Neural progenitor cell (in vitro differentiated cells): ENCODE data around the gene EGLN3. TPM values are rescaled to one million over a fixed set of nuclear protein-coding genes. Genes with fewer than 3 reads are reported as not detected.
"Not testable (repeated sequence)": the region's sequence is repeated elsewhere in the genome, so short reads cannot be mapped to it uniquely, and the experiment has no call there.

Source experiments
- DNase-seq: peaks from one replicate; pipeline ENCODE4 v3.0.0-alpha.2; 2016; ENCODE audit warnings: low spot score
- H2AFZ ChIP-seq: fragments of 200-600 bp; sonication (generic); replicated peaks from 2 replicates; pipeline ENCODE4 v1.6.1; 2016; ENCODE audit warnings: antibody characterized with exemption
- H3F3A ChIP-seq: fragments of 200-600 bp; sonication (generic); 2 replicates; pipeline ENCODE4 v1.6.1; 2016; ENCODE audit warnings: antibody characterized with exemption, low read depth
- H3K27ac ChIP-seq: fragments of 200-600 bp; sonication (generic); 2 replicates; pipeline ENCODE4 v1.5.1; 2016; ENCODE audit warnings: mild to moderate bottlenecking
- H3K27me3 ChIP-seq: fragments of 200-600 bp; sonication (generic); 2 replicates; pipeline ENCODE4 v1.6.1; 2016; ENCODE audit warnings: mild to moderate bottlenecking, moderate library complexity
- H3K36me3 ChIP-seq: fragments of 200-600 bp; sonication (generic); 2 replicates; pipeline ENCODE4 v1.5.1; 2016
- H3K4me1 ChIP-seq: fragments of 200-600 bp; sonication (generic); 2 replicates; pipeline ENCODE4 v1.6.1; 2016; ENCODE audit warnings: mixed run types
- H3K4me2 ChIP-seq: fragments of 200-600 bp; sonication (generic); 2 replicates; pipeline ENCODE4 v1.6.1; 2016
- H3K4me3 ChIP-seq: fragments of 200-600 bp; sonication (generic); 2 replicates; pipeline ENCODE4 v1.5.1; 2016
- H3K79me2 ChIP-seq: fragments of 200-600 bp; sonication (generic); 2 replicates; pipeline ENCODE4 v1.6.1; 2016; ENCODE audit warnings: low read depth
- H3K9ac ChIP-seq: fragments of 200-600 bp; sonication (generic); 2 replicates; pipeline ENCODE4 v1.6.1; 2016
- H3K9me3 ChIP-seq: fragments of 200-600 bp; sonication (generic); 2 replicates; pipeline ENCODE4 v1.5.1; 2016; ENCODE audit warnings: low read depth
- H4K20me1 ChIP-seq: fragments of 200-600 bp; sonication (generic); 2 replicates; pipeline ENCODE4 v1.6.1; 2016; ENCODE audit warnings: low read depth
- H3K27ac Mint-ChIP-seq: 3 replicates; pipeline ENCODE4 v1.8.0; 2021; ENCODE audit warnings: mixed read lengths
- H3K27me3 Mint-ChIP-seq: 2 replicates; pipeline ENCODE4 v1.8.0; 2022; ENCODE audit warnings: low read depth, mild to moderate bottlenecking, inconsistent platforms, moderate library complexity, mixed read lengths; ENCODE audit not compliant: insufficient read depth
- H3K36me3 Mint-ChIP-seq: 3 replicates; pipeline ENCODE4 v1.8.0; 2021; ENCODE audit warnings: mixed read lengths
- H3K4me1 Mint-ChIP-seq: 3 replicates; pipeline ENCODE4 v1.8.0; 2021; ENCODE audit warnings: mixed read lengths
- H3K4me3 Mint-ChIP-seq: 3 replicates; pipeline ENCODE4 v1.8.0; 2021; ENCODE audit warnings: mild to moderate bottlenecking, moderate library complexity, mixed read lengths
- H3K9me3 Mint-ChIP-seq: 3 replicates; pipeline ENCODE4 v1.8.0; 2020; ENCODE audit warnings: mixed read lengths
- CTCF ChIP-seq: fragments of 200-600 bp; sonication (generic); IDR thresholded peaks from 2 replicates; pipeline ENCODE4 v1.5.1; 2017; ENCODE audit warnings: antibody characterized with exemption, mild to moderate bottlenecking
- EZH2 ChIP-seq: fragments of 200-600 bp; sonication (generic); IDR thresholded peaks from 2 replicates; pipeline ENCODE4 v1.6.1; 2017; ENCODE audit warnings: antibody characterized with exemption, mild to moderate bottlenecking, moderate library complexity
- EZH2phosphoT487 ChIP-seq: fragments of 200-600 bp; sonication (generic); IDR thresholded peaks from 2 replicates; pipeline ENCODE4 v1.6.1; 2017; ENCODE audit warnings: antibody characterized with exemption
- total RNA-seq: library from RNA; depleted of rRNA; stranded (reverse); fragments of >200 nt; gene quantifications from 2 replicates; pipeline ENCODE4 v1.2.3, GENCODE V29; 2015; ENCODE audit warnings: low replicate concordance

The EGLN3 gene
- total RNA-seq, 1 donor from 2014 or later: 73.5 TPM

GRCh38 chr14:33927944-33928343 lies 22.9 kb downstream of the EGLN3 start:
- H3K9ac ChIP-seq: no peak overlapping the region
- H3K79me2 ChIP-seq: peaks cover 69% of the 10 kb centered on the region
- H3K4me3 Mint-ChIP-seq: no peak overlapping the region
- H2AFZ ChIP-seq: no peak overlapping the region
- no peak for DNase-seq
- peaks cover 17% of the 10 kb centered on the region for H3K4me1 Mint-ChIP-seq
- no peaks in the 10 kb centered on the region for H3K9me3 ChIP-seq
- H3K4me2 ChIP-seq: no peak overlapping the region
- TF ChIP-seq EZH2 (no peak), EZH2phosphoT487 (no peak), CTCF (no peak)
- H3K27ac Mint-ChIP-seq: no peak overlapping the region
- H3K4me1 ChIP-seq: peaks cover 29% of the 10 kb centered on the region
- peaks cover 4% of the 10 kb centered on the region for H3K27me3 Mint-ChIP-seq
- H3F3A ChIP-seq: peaks cover 29% of the 10 kb centered on the region
- H3K36me3 Mint-ChIP-seq: peaks cover 34% of the 10 kb centered on the region
- H3K36me3 ChIP-seq: peaks cover 51% of the 10 kb centered on the region
- no peaks in the 10 kb centered on the region for H3K9me3 Mint-ChIP-seq
- H4K20me1 ChIP-seq: peaks cover 19% of the 10 kb centered on the region
- H3K27ac ChIP-seq: no peak overlapping the region
- H3K4me3 ChIP-seq: no peak overlapping the region
- H3K27me3 ChIP-seq: no peaks in the 10 kb centered on the region

- Histone ChIP-seq H3F3A (peaks cover 19% of the 10 kb centered on the region), H3K4me1 (peaks cover 22% of the 10 kb centered on the region), H3K36me3 (peaks cover 51% of the 10 kb centered on the region), H3K79me2 (peaks cover 62% of the 10 kb centered on the region), H4K20me1 (peaks cover 11% of the 10 kb centered on the region)
- not testable (repeated sequence) for H3K9me3 Mint-ChIP-seq, H3K4me3 Mint-ChIP-seq, H3K4me2 ChIP-seq, H3K9me3 ChIP-seq, H3K4me1 Mint-ChIP-seq, H3K4me3 ChIP-seq, H3K9ac ChIP-seq, H3K27me3 Mint-ChIP-seq, H3K27me3 ChIP-seq, DNase-seq, H2AFZ ChIP-seq, H3K27ac Mint-ChIP-seq, H3K27ac ChIP-seq
- peaks cover 36% of the 10 kb centered on the region for H3K36me3 Mint-ChIP-seq
These were observed 23.9 kb downstream of the EGLN3 start for GRCh38 chr14:33926967-33927366.

GRCh38 chr14:33925946-33926345 lies 24.9 kb downstream of the EGLN3 start:
- Histone ChIP-seq H3K9me3 (no peaks in the 10 kb centered on the region), H3F3A (peaks cover 12% of the 10 kb centered on the region), H3K36me3 (peaks cover 51% of the 10 kb centered on the region), H3K27ac (peak overlapping the region; percentile 5), H3K9ac (no peak overlapping the region), H3K4me2 (no peak overlapping the region), H3K27me3 (no peaks in the 10 kb centered on the region), H3K4me1 (peaks cover 12% of the 10 kb centered on the region), H4K20me1 (peaks cover 1% of the 10 kb centered on the region), H3K4me3 (no peak overlapping the region), H3K79me2 (peaks cover 51% of the 10 kb centered on the region), H2AFZ (no peak overlapping the region)
- Mint-ChIP-seq H3K27me3 (peaks cover 4% of the 10 kb centered on the region), H3K36me3 (peaks cover 36% of the 10 kb centered on the region), H3K9me3 (no peaks in the 10 kb centered on the region), H3K27ac (no peak overlapping the region), H3K4me3 (no peak overlapping the region), H3K4me1 (peaks cover under 1% of the 10 kb centered on the region)
- TF ChIP-seq EZH2phosphoT487 (no peak), EZH2 (no peak), CTCF (no peak)
- no peak for DNase-seq

GRCh38 chr14:33925235-33925634 lies 25.6 kb downstream of the EGLN3 start:
- TF ChIP-seq EZH2phosphoT487 (no peak), EZH2 (no peak), CTCF (no peak)
- peak overlapping the region; percentile 5 for H3K27ac ChIP-seq

More at GRCh38 chr14:33925235-33925634, 25.6 kb downstream of the EGLN3 start:
- no peak overlapping the region for H2AFZ ChIP-seq
- peaks cover 4% of the 10 kb centered on the region for H3K4me1 ChIP-seq
- H3K36me3 ChIP-seq: peaks cover 46% of the 10 kb centered on the region
- H3K27me3 ChIP-seq: no peaks in the 10 kb centered on the region
- no peak overlapping the region for H3K4me3 Mint-ChIP-seq
- peaks cover 44% of the 10 kb centered on the region for H3K79me2 ChIP-seq
- H3K9ac ChIP-seq: no peak overlapping the region
- no peaks in the 10 kb centered on the region for H3K9me3 ChIP-seq
- no peaks in the 10 kb centered on the region for H3K4me1 Mint-ChIP-seq
- H3K4me2 ChIP-seq: no peak overlapping the region
- H3K27ac Mint-ChIP-seq: no peak overlapping the region
- no peak for DNase-seq
- H3K9me3 Mint-ChIP-seq: no peaks in the 10 kb centered on the region
- no peak overlapping the region for H3K4me3 ChIP-seq
- peaks cover 10% of the 10 kb centered on the region for H3F3A ChIP-seq
- peaks cover 4% of the 10 kb centered on the region for H3K27me3 Mint-ChIP-seq
- H3K36me3 Mint-ChIP-seq: peaks cover 36% of the 10 kb centered on the region
- H4K20me1 ChIP-seq: no peaks in the 10 kb centered on the region
